GM12892 (cell line): ENCODE data around the gene FADS6.

ENCODE experiments used
- DNase-seq: peaks from one replicate; pipeline ENCODE4 v3.0.0; 2011; ENCODE audit not compliant: insufficient read length
- FAIRE-seq: peaks from 2 replicates; lab custom pipeline; 2011; peaks lifted over from hg19 to GRCh38; lab: Jason Lieb, UNC
- POLR2A ChIP-seq: IDR thresholded peaks from 2 replicates; pipeline ENCODE4 v1.6.1; 2011; ENCODE audit warnings: low read depth, low read length, control low read depth
- POLR2AphosphoS5 ChIP-seq: IDR thresholded peaks from 2 replicates; pipeline ENCODE4 v1.6.1; 2011; ENCODE audit warnings: low read depth, low read length, control low read depth
- TAF1 ChIP-seq: IDR thresholded peaks from 2 replicates; pipeline ENCODE4 v1.6.1; 2011; ENCODE audit warnings: low read depth, mild to moderate bottlenecking, control low read depth, low read length, borderline replicate concordance

The FADS6 gene

DNA sequence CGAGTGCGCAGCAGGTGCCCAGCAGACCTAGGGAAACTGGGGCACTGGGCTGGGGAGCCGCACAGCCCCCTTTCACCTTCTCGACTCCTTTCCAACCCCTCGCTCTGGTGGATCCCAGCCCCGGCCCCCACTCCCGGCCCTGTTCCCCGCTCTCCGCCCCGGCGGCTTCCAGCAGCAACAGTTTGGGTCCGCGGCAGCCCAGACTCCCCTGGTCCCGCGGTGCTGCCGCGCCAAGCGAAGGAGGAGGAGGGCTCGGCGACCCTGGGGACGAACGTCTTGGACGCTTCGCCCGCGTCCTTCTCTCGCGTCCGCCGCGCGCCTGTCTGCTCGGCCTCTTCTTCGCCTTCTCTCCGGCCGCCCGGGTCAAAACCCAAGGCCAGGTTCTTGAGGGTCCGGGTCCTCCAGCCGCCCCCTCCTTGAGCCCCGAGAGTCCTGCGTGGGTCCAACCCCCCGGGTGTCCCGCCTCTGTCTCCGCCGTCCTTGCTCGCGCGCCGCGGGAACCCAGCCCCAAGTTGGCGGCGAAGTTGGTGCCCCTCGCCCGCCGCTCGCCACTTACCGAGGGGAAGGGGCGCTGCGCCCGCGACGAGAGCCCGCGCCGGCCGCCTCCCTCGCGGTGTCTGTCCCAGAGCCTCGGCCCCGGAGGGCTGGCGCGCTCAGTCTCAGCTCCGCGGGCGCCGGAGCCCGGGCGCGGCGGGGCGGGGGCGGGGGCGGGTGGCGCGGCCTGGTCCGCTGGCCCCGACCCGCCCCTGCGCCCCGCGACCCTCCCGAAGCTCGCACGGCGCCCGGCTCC lies 32.4 kb downstream of the FADS6 start:
- TF ChIP-seq POLR2A, result no peak
- no peak for TF ChIP-seq POLR2AphosphoS5
- TF ChIP-seq TAF1, result no peak
- FAIRE-seq, result no peak
- DNase-seq, result no peak

DNA sequence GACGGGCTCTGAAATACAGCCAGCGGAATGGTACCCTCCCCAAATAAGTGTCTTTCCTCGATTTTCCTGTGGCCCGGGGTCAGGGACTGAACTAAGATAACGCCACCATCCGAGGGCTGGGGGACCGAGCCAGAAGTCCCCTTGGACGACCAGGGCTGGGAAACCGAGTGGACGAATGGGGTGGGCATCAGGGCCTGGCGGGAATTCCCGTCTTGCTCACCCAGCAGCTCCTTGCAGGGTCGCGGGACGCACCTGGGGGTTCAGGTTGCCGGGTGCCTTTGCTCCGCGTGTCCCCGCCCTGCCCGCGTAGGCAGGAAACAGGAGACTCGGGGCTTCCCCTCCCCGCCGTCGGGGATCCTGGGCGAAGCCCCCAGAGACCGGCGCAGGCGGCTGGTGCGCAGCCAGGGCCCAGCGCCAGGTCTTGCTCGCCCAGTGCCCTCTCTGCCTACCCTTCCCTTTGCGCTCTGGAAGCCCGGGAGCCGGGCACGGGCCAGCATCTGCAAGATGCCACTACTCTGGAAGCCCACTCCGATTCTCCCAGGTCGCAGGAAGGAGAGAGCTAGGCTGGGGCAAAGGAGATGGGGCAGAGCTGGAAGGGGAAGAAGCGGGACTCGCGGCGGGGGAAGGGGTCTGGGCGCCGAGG lies 33.1 kb downstream of the FADS6 start:
- FAIRE-seq (no peak), DNase-seq (no peak)
- TF ChIP-seq POLR2A (no peak), POLR2AphosphoS5 (no peak), TAF1 (no peak)

DNA sequence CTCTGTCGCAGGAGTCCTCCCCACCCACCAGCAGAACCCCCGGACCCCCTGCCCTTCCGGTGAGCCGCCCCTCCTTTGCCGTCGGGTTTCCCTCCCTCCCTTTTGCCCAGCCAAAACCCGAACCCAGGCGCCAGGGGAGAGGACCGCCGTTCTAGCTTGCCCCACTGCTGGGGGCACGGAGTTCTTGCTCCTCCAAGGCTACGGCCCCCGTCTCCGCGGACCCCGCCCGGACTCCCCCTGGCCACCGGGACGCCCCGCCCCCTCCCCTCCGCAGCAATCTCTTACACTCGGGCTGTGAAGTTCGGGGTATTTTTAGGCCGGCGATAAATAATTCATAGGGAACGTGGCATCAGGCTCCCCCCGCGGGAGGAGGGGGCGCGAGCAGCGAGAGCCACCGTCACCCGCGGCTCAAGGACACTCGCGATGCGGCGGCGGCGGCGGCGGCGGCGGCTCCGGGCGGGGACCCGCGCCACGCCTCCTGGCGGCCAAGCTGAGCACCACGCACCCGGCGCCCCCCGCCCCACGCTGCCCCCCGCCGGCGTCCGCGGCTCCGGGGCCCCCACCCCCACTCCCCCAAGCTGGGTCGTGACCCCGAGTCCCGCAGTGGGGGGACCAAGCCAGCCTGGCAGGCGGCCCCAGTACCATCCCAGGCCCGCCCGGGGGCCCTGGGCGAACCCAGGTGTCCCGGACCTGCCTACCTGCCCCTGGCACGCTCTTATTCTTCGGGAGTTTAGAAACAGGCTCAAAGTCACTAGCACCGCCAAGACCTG lies 33.8 kb downstream of the FADS6 start, which contains the start of gene GRIN2C:
GRIN2C (minus strand) TSS at position 427 of the 770 bp plus-strand sequence. CDS start 4,793 bp downstream, outside the sequence.
- DNase-seq, result no peak
- no peak for FAIRE-seq
- TF ChIP-seq TAF1, result no peak
- no peak for TF ChIP-seq POLR2AphosphoS5
- no peak for TF ChIP-seq POLR2A

DNA sequence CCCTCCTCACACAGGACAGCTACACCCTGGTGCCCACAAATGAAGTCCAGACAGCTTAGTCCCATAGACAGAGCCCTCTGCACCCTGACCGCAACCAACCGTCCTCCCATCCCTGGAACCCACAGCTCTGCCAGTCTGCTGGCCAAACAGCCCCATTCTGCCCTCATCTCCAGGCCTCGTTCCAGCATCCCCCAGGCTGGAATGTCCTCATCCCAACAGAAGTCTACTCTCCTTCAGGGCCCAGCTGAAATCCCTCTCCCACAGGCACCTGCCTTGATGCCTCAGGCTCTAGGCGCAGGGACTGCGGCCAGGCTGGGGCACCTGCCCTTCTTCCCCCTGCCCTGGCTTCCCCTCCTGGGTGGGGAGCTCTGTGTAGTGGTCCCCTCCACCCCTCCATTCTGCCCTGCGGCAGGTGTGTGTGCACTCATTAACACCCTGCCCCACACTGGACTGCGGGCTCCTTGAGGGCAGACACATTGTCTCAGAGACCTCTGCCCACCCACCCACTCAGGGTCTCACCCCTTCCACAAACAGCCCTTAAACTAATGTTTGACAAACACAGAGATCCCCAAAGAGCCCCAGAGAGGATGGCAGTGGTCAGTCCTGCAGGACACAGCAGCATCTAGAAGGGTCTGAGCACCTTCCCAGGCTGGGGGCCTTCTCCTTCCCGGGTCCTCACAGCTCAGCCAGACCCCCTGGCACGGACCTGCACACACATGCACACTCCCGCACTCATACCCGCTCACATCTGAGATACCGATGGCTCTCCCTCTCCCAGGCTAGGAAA lies 34.6 kb downstream of the FADS6 start:
- TF ChIP-seq TAF1 (no peak), POLR2A (no peak), POLR2AphosphoS5 (no peak)
- no peak for FAIRE-seq
- DNase-seq, result no peak

GRCh38 chr17:74857191-74857590 lies 36.2 kb downstream of the FADS6 start:
- TF ChIP-seq TAF1, result no peak
- no peak for TF ChIP-seq POLR2A
- TF ChIP-seq POLR2AphosphoS5, result no peak
- no peak for FAIRE-seq
- no peak for DNase-seq

- no peak for FAIRE-seq
- TF ChIP-seq TAF1, result no peak
- no peak for TF ChIP-seq POLR2A
- no peak for TF ChIP-seq POLR2AphosphoS5
- no peak for DNase-seq
Measured at GRCh38 chr17:74856112-74856511, 37.3 kb downstream of the FADS6 start.

DNA sequence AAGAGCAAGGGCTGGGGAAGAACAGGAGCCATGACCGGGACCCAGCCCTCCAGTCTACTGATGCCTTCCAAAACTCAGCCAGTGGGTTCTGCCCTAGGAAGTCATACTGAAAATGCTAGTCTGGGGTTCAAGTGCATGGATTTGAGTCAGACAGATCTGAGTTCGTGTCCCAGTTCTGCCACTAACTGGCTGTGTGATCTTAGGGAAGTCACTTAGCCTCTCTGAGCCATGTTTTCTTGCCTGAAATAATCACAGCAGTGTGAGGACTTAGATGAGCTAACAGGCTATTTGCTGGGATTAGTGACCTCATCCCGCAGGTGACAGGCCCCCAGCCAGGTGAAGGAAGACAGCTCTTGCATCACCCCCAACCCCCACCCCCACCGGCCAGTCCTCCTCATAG lies 38.1 kb downstream of the FADS6 start:
- FAIRE-seq, result no peak
- TF ChIP-seq TAF1, result no peak
- TF ChIP-seq POLR2A, result no peak
- no peak for TF ChIP-seq POLR2AphosphoS5

DNA sequence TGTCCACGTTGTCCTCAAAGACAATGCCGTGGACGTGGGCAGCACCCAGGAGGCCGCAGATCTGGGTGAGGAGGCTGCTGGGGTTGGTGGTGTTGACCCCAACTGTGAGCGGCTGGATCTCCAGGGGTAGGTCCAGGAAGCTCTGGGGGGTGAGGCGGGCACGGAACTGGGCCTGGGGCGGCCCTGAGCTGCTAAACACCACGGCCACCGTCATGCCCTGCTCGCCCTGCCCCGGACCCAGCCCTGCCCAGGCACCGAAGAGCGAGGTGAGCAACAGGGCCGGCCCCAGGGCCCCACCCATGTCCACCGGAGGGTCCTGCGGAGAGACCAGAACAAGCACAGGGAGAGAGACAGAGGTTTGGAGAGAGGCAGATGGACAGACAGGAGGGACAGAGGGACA lies 38.6 kb downstream of the FADS6 start:
- DNase-seq, result no peak
- TF ChIP-seq TAF1 (no peak), POLR2A (no peak), POLR2AphosphoS5 (no peak)
- FAIRE-seq, result no peak

More for the DNA sequence above, 38.1 kb downstream of the FADS6 start:
- no peak for DNase-seq

- TF ChIP-seq POLR2A (no peak), POLR2AphosphoS5 (no peak), TAF1 (no peak)
- DNase-seq (no peak), FAIRE-seq (no peak)
Measured at GRCh38 chr17:74853669-74854068, 39.8 kb downstream of the FADS6 start.

DNA sequence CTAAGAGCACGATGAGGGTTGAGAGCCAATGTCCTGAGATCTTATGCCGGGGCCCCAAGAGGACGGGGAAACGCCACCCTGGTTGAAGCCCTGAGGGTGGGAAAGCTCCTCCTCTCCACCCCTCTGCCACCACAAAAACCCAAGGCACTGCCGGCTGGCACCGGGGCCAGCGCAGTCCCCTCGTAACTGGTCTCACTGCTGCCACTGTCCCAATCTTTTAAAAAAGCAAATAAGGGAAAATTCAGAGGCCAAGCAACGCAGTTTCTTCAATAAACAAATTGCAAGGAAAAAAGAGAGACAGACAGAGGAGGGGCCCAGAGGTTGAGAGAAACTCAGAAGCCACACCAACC lies 40.4 kb downstream of the FADS6 start:
- no peak for DNase-seq
- TF ChIP-seq POLR2AphosphoS5, result no peak
- no peak for TF ChIP-seq TAF1
- TF ChIP-seq POLR2A, result no peak
- no peak for FAIRE-seq
